NCI-H748 treated with DMSO at 0.1 percent for 48 hours (cell line): ENCODE measurements around the gene MEGF11.

Experiments
- DNase-seq: peaks from one replicate; lab custom pipeline; 2025; lab: John Stamatoyannopoulos, UW

MEGF11 gene

DNA sequence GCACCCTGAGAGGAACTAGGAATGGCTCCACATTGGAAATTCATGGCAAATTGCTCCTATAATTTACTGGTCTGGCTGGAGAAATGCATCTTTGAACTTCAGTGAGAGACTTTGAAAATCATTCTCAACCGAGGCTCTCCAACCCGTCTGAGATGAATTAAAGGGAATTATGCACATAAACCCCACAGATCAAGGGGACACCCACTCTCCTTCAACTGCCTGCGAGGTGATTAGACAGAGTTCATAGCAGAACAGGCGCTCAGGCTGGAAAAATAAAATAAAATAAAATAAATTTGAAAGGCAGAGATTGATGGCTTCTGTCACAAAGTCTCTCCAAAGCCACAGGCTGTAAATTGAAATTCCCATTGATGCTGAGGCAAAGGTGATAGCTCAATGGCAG, 37.7 kb downstream of the MEGF11 start:
- no peak for DNase-seq

DNA sequence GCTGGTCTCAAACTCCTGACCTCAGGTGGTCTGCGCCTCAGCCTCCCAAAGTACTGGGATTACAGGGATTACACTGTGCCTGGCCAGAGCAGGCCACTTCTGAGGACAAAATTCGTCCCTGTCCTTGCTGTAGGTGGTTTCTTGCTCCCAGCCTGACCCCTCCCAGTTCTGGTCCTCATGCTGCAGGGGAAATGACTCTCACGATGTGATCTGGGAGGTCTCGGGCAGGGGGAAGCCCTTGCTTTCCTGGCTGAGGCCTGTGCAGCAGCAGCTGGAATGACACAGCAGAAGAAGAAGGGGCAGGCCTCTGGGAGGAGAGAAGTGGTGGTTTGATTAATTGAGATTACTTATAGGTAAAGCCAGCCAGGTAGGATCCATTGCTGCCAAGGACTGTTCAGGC, 39.3 kb downstream of the MEGF11 start:
- DNase-seq, result no peak

DNA sequence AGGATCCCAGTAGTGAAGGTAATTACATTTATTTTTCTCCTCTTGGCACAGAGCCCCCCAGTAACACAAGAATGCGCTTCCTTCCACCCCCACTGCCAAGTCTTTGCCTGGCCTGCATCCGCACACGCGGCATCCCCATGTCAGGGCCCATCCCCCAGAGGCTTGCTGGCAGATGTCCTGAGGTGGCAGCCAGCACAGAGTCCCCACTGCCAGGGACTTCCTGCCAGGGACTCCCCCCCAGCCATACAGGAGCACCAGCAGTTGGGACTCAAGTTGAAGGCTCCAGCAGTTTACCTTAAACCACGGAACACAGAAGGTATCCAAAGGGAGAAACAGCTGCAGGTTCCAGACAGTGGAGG, 41.0 kb downstream of the MEGF11 start:
- no peak for DNase-seq

DNA sequence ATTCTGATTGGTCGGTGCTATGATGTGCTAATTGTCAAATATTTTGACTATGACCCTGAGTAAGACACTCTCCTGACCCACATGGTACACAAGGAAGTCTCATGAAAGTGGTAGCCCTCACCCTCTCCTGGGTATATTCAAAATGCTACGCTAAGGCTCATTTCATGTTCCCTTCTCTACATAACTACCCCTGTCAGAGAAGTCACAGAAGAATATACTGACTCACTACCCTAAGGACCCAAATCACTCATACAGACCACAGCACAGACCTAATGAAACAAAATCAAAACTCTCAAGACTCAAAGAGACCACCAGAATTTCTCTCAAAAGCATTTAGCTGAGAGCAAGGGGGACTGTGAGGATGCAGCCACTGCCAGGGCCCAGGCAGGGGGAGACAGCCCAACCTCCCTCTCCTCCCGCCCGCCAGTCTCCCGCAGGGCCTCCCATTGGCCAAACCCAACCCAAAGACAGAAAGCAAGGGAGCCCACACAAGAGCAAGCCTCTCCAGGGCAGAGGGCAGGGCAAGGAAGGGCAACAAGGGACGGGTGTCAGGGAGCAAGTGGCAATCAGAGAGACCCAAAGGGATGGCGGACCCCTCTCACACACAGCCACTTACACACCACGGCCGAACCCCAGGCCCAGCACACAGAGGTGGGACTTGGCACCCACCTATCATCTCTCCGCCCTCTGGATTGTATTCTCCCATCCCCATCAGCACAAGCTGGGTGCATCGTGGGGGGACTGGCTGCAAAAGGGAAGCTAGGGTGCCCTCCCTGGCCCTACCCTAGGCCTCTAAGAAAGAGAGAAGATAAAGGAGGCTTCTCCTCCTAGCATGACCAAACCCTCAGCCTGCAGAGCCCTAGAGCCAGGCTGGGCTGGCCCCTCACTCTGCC, 41.6 kb downstream of the MEGF11 start:
- DNase-seq, result no peak

DNA sequence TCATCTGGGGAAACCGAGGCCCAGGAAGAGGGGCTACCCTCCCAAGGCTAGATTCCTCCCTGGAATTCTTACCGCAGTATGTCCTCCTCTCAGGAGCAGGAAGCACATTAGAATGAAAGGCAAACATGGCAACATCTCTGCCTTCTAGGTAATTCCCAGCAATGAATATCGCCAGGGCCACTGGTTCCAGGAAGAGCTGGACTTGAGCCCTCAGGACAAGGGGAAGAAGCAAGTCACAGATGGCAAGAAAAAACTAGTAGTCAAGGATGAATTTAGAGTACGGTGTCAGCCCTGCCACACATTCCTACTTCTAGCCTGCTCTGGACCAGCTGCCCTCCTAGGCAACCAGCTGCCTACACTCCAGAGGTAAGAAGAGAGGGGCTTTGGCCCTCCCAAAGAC, 42.9 kb downstream of the MEGF11 start:
- no peak for DNase-seq

DNA sequence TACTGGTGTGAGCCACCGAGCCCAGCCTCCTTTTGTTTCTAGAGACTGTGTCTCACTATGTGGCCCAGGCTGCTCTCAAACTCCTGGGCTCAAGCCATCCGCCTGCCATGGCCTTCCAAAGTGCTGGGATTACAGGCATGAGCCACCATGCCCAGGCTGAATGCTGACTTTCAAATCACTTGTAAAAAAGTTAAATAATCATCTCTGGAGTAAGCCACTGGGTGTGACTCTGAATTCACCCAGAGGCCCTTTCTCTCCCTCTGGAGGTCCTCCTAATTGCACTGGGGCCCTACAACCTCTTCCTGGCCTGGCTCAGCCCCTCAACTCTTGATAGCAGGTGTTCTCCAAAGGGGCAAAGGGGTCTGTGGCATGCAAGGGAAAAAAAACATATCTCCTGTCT, 54.8 kb downstream of the MEGF11 start:
- no peak for DNase-seq

DNA sequence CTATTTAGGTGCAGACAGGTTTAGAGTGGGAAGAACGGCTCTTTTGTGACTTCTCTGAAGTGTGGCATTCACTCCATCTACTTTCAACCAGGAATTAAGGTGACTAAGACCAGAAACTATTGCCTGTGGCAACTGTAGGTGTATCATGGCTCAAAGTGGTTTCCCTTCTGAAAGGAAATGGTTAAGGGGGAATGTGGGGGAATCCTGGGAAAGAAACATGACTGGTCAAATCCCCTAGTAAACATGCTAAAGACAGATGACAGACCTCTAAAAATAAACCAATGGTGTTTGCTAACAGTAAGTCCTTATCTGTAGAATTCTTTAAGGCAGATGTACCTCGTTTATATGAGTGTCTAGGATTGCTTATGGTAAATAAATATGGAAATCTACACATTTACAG, 56.9 kb downstream of the MEGF11 start:
- no peak for DNase-seq

DNA sequence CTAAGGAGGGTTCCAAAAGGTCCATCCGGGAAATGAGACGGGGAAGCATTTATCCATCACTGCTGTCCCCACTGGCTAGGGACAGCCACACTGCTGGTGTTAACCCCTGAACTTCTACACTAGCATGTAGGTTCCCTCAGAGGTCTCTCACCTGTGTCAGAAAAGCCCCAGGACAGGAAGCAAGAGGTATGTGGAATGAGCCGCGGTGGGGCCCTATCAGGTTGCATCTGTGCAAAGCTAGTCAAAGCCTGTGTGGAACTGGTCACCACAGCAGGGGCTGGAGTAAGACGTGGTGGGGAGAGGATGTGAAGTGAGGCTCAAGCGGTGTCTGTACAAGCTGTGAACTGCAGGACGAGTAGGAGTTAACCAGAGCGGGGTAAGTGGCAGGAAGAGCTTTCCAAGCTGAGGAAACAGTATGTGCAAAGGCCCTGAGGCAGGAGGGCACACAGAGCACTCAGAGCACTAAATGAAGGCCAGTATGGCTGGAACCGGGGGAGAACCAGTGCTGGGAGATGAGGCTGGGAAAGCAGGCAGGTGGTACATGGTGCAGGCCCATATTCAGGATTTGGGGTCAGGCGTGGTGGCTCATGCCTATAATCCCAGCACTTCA, 57.8 kb downstream of the MEGF11 start:
- no peak for DNase-seq

DNA sequence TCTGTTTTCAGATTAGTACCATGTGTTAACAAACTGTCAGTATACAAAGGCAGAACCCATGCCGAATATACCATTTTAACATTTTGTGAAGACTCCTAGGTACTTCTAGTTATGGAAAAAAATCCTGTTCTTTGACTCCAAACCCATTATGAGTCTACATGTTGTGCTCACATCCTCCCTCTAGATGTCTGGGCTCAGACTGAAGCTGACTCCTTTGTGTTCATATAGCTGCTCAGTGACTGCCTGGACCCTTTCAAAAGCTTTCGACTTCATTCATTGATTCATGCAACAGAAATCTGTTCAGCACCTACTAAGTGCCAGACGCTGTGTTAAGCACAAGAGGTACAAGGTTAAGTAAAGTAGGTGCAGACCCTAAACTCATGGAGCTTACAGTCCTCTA, 60.5 kb downstream of the MEGF11 start:
- DNase-seq, result no peak

DNA sequence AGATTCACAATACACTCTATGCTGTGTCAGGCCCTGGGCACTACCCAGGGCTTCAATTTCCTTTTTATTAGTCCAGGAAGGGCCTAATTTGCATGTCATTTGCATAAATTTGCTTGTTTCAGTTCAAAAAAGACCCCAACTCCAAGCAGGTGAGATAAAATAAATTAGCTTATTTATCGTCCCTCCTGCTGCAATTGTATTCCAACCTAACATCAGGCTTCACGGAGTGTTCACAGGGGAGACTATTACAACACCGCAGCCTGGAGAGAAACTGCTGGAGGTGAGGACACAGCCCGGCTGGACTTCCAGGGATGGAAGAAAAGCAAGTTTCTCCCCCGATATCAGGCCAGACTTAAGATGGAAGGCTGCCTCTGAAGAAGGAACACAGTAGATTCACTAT, 62.8 kb downstream of the MEGF11 start:
- DNase-seq, result no peak

DNA sequence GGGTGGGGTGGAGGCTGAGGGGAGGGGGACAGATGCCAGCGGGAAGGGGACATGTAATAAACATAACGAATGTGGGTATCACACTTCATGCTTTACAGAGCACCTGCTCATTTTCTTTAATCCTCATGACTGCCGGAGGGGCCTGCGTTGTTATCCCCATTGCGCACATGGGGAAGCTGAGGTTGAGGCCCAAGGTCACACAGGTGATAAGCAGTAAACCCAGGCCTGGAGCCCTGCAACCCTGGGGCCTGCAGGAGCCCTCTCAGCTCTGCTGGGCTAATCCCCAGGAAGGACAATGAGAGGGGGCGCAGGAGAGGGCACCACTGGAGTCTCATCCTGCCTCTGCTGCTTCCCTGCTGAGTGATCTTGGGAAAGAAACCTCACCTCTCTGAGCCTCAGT, 64.3 kb downstream of the MEGF11 start:
- no peak for DNase-seq

DNA sequence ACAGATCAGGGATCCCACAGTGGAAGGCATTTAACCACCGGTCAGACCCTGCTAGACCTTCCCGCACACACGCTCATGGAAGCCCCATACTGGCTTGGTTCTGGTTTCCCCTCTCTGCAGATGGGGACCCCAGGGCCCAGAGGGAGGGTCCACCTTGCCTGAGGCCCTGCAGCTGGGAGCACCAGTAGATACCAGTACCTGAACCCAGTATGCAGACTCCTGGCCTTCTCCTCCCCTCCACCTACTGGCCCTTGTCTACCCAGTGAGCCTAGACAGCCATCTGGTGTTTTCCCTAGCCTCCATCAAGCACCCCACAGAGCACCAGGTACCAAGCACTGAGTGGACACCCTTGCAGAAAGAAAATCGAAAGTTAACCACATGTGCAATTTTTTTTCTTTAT, 65.1 kb downstream of the MEGF11 start:
- no peak for DNase-seq

DNA sequence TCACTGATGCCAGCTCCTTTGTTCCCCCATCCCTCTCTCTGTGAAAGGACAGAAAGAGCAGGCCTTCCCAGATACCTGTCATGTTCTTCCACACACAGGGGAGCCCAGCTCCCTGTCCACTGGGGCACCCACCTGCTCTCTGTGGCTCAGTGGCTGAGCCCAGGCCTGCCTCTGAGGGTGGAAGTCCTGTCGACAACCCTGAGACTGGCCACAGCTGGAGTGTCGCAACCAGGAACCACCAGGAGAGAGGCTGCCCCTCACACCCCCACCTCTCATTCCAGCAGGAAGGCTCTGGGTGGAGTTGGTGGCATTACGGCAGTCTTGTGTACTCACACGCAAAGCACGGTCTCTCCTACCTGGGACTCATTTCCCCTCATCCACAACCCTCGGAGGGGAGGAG, 66.3 kb downstream of the MEGF11 start:
- DNase-seq, result no peak

DNA sequence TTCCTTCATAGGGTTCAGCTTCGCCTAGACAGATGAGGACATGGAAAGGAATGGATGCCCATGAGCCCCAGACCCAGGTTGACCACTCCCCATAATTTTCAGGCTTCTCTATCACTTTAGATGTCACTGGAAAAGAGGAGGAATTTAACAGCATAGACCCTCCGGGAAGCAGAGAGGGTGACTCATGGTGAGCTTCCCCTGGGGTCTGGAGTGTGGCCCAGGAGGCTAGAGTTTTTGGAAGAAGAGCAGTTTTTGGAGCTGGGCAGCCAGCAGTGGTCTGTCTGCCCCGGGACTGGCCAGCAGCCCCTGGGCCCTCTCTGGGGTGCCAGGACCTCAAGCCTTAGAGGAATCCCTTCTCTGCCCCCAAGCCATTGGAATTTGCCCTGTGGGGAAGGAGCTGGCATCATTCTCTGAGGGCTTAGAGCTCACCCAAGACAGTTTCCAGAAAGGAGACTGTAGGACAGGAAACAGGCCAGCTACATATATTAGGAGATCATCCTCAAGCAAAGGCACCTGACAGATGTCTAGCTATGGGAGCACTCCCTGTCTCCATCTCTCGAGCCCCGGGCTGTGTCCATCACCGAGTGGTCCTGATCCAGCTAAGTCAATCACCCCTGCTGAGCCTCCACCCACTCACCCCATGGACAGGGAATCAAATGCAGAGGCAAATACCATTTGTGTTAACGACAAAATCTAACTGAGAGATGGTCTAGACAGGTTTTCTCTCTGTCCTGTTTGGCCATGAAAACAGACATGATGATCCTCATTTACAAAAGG, 67.3 kb downstream of the MEGF11 start:
- no peak for DNase-seq

DNA sequence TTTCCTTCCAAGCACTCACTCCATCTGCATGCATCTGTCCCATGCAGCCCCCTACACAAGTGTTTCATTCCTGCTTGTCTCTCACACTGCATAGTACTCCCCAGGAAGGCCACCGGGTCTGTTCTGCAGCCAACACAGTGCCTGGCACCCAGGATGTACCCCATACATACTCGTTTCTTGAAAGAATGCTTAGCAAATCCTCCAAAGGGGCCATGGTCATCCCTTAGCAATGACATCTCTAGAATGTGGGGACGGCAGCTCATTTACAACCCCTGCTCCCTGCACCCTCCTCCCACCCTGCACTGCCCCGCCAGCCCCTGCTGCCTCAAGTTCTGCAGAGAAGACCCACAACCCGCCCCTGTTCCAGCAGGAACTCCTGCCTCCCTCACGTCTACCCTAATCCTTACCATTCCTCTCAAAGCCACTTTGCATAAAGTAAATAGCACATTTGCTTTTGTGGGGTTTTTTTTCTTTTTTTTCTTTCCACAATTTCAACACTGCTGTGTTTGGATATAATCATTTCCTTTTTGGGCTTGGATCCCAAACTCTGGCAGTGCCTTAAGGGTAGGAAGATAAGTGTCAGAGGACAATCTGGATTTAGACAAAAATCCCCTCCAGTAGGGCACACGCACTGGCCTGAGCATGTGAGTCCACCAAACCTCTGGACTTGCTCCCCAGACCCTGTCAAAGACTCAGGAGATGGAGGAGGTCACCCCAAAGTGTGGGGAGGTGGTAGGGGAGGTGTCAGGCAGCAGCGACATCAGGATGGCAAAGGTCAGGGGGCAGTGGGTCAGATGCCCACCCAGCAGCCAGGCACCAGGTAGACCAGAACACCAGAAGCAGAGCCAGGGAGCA, 68.4 kb downstream of the MEGF11 start:
- no peak for DNase-seq

DNA sequence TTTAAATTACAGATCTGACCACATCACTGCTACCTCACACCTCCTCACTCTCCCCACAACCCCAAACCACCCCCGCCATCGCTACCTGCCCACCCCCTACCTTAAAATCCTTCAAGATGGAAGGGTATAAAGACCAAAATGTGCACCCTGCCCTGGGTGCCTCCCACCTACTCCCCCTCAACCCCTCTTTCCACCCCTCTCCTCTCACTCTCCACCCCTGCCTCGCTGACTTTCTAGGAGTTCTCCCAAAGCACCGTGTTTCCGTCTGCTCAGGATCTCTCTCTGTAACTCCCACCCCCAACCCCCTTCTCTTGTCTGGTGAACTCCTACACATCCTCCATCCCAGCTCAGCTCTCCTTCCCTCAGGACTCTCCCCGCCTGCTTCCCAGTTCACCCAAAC, 69.1 kb downstream of the MEGF11 start:
- no peak for DNase-seq

DNA sequence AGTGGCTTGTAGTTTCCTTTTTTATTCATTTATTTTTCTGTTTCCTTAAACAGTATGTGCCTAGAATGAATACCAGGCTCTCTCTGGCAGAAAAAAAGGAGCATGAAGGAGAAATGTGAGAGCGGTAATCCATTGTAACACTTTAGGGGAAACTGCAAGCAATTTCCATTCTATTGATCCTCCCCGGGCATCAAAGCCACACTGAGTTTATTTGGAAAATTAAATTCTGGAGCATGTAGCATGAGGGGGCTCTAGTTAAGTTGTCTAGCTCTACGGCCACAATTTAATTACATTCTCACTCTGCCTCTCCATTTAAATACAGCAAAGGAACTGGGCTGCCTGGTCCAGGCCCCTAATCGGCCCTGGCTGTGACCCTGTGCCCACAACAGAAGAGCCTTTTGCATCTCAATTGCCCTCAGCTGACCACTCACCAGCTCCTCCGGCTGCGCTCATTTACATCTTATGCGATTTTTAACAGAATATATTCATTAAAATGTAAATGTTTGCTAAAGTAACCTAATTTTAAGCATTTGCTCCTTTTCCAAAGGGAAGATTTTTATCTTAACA, 72.9 kb downstream of the MEGF11 start:
- no peak for DNase-seq

DNA sequence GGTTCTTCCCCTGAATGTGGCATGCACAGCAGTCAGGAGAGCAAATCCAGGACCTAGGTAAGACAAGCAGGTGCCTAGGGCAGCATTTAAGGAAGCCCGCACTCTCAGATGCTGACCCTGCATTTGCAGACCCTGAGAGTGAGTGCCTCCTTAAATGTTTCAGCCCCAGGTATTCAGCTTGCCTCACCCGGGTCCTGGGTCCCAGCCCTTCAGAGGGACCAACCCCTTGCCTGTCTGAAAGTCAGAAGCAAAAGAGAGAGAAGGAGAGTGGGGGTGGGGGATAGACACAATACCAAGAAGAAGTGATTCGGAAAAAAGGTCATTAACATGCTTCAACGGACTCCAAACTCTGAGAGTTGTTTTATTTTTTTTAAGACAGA, 75.0 kb downstream of the MEGF11 start:
- DNase-seq, result no peak

DNA sequence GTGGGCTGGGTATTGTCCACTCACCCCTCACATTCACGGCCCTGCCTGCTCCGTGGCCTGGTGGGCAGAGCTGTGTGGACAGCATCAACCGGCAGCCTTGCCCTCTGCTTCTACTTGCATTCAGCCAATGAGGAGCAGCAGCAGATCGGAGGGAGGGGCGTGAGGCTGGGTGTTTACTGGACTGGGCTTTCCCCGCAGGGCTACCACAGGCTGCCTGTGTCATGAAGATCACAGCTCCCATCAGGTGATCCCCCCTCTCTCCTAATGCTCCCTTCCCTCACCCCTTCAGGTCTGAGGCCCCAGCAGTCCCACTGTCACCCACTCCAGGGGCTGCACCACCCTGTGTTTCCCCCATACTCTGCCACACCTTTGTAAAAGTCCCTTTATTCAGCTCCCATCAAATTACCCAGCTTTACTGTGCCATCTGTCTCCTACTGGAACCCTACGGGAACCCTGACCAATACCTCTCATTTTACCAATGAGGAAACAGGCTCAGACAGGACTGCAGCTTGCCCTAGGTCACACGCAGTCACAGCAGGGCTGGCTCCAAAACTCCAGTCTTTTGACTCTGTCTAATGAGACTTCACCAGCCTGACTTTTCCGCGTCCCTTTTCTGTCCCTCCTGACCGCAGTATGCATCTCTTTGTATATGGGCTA, 81.1 kb downstream of the MEGF11 start:
- DNase-seq, result no peak

DNA sequence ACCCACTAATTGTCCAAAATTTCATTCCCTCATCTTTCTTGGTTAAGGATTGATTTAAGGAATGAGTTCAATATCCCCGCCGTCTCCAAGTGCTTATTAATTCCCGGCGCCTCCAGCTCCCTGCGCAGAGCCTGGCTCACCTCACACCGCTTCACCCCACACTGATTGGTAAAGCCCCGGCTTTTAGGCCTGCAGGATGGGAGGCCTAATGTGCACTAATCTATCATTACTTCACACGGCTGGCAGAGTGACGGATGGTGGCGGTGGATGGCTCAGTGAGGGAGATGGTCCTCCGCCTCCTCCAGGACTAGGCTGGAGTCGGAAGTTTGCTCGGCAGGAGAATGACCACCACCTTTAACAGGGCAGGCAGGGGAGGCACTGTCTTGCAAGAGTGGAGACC, 81.7 kb downstream of the MEGF11 start:
- no peak for DNase-seq

DNA sequence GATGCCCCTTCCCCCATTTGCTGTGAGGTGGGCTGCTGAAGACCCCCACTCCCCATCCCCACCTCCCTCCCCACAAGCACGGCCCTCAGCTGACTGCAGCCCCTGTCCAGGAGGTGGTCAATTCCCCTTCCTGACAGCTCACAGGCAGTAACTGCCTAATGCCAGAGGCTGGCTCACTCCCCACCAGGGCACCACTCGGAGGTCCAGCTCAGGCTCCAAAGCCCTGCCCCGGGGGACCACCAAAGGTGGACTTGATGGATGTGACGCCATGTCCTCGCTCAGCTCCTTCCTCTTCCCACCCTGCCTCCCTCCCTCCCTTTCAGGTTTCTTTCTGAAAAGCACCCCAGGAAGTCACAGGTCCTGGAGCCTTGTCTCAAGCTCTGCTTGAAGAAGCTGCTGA, 82.8 kb downstream of the MEGF11 start:
- no peak for DNase-seq
